Endothelial cell of umbilical vein (primary cell): ENCODE data around the gene FLVCR2. TPM values are rescaled to one million over a fixed set of nuclear protein-coding genes. Genes with fewer than 3 reads are reported as not detected.

Source experiments
- BruUV-seq: library from RNA; stranded (reverse); fragments of 400-500 nt; replicated peaks from 2 replicates; lab custom pipeline; 2021; lab: Mats Ljungman, UMichigan
- CTCF ChIA-PET: fragments of 300-600, 350-600 bp; sonication (Branson Sonifier 250); formaldehyde crosslinking; loops from one replicate; lab custom pipeline; 2021; ENCODE audit warnings: antibody characterized with exemption, inconsistent platforms; lab: Charles Lee
- POLR2A ChIA-PET: fragments of 300-600, 350-600 bp; sonication (Branson Sonifier 250); formaldehyde crosslinking; loops from one replicate; lab custom pipeline; 2021; ENCODE audit warnings: antibody characterized with exemption, inconsistent platforms; lab: Charles Lee
- DNase-seq: peaks from one replicate; pipeline ENCODE4 v3.0.0-alpha.2; 2011; ENCODE audit warnings: low read depth, low spot score
- FAIRE-seq: peaks from 2 replicates; lab custom pipeline; 2011; peaks lifted over from hg19 to GRCh38; lab: Jason Lieb, UNC
- H2AFZ ChIP-seq: 2 replicates; pipeline ENCODE4 v1.6.0; 2012; ENCODE audit warnings: low read depth, low read length, control low read depth, inconsistent platforms
- H3K27ac ChIP-seq: 2 replicates; pipeline ENCODE4 v1.5.1; 2011; ENCODE audit warnings: low read depth, mild to moderate bottlenecking, control low read depth, low read length, moderate library complexity; ENCODE audit not compliant: insufficient read depth
- H3K27me3 ChIP-seq, 2 experiments: 2 replicates each; pipeline versions ENCODE4 v1.6.0 to v1.6.1; 2011; ENCODE audit warnings: low read length in 2 of 2, mixed read lengths in 1 of 2; ENCODE audit not compliant: control insufficient read depth in 2 of 2, insufficient read depth in 2 of 2
- H3K36me3 ChIP-seq, 2 experiments: 2 replicates in 1 of 2; 3 replicates in 1 of 2; pipeline ENCODE4 v1.5.1; 2011; ENCODE audit warnings: low read length in 2 of 2, mild to moderate bottlenecking in 1 of 2, moderate library complexity in 1 of 2; ENCODE audit not compliant: control insufficient read depth in 2 of 2, insufficient read depth in 2 of 2; ENCODE audit errors: extremely low read depth in 1 of 2
- H3K4me1 ChIP-seq: 3 replicates; pipeline ENCODE4 v1.5.1; 2011; ENCODE audit warnings: mild to moderate bottlenecking, low read length; ENCODE audit not compliant: control insufficient read depth, insufficient read depth; ENCODE audit errors: extremely low read depth
- H3K4me2 ChIP-seq: 2 replicates; pipeline ENCODE4 v1.6.1; 2011; ENCODE audit warnings: low read length, control low read depth, mixed read lengths; ENCODE audit not compliant: insufficient read depth
- H3K4me3 ChIP-seq, 3 experiments: fragments of 200-600 bp in 1 of 3; sonication (generic), shearing (Covaris generic) in 1 of 3; replicated peaks in 1 of 3; 2 replicates each; pipeline ENCODE4 v1.5.1; 2011 to 2016; ENCODE audit warnings: control low read depth in 3 of 3, low read length in 3 of 3, mild to moderate bottlenecking in 2 of 3, inconsistent platforms in 1 of 3, low read depth in 1 of 3, moderate library complexity in 1 of 3; ENCODE audit not compliant: insufficient read depth in 1 of 3
- H3K79me2 ChIP-seq: 2 replicates; pipeline ENCODE4 v1.6.0; 2012; ENCODE audit warnings: low read length, inconsistent platforms; ENCODE audit not compliant: control insufficient read depth, insufficient read depth
- H3K9ac ChIP-seq: replicated peaks from 2 replicates; pipeline ENCODE3; 2011; ENCODE audit warnings: low read length, control low read depth; ENCODE audit not compliant: insufficient read depth; ENCODE audit errors: extremely low read depth
- H3K9me1 ChIP-seq: replicated peaks from 3 replicates; pipeline ENCODE4 v1.6.0; 2011; ENCODE audit warnings: mild to moderate bottlenecking, low read length; ENCODE audit not compliant: control insufficient read depth, insufficient read depth; ENCODE audit errors: extremely low read depth
- H3K9me3 ChIP-seq: replicated peaks from 2 replicates; pipeline ENCODE4 v1.5.1; 2012; ENCODE audit warnings: low read length, inconsistent platforms; ENCODE audit not compliant: control insufficient read depth, insufficient read depth
- H4K20me1 ChIP-seq: replicated peaks from 2 replicates; pipeline ENCODE3; 2011; ENCODE audit warnings: mild to moderate bottlenecking, low read length; ENCODE audit not compliant: control insufficient read depth, insufficient read depth; ENCODE audit errors: extremely low read depth
- CTCF ChIP-seq, 2 donors: IDR thresholded peaks; 1 replicate in 1 of 2; 2 replicates in 1 of 2; pipeline ENCODE4 v1.5.1; 2011; ENCODE audit warnings: low read length in 2 of 2, mild to moderate bottlenecking in 2 of 2, moderate library complexity in 2 of 2, control low read depth in 1 of 2, inconsistent platforms in 1 of 2, low read depth in 1 of 2; ENCODE audit not compliant: insufficient read depth in 1 of 2; ENCODE audit errors: extremely low read depth in 1 of 2
- EZH2 ChIP-seq: IDR thresholded peaks from 2 replicates; pipeline ENCODE4 v1.6.1; 2012; ENCODE audit warnings: borderline replicate concordance, low read depth, mild to moderate bottlenecking, moderate library complexity, low read length, inconsistent platforms; ENCODE audit not compliant: severe bottlenecking
- FOS ChIP-seq: IDR thresholded peaks from 2 replicates; pipeline ENCODE4 v1.6.1; 2011; ENCODE audit warnings: mild to moderate bottlenecking, low read length, moderate library complexity, borderline replicate concordance; ENCODE audit not compliant: insufficient read depth
- GATA2 ChIP-seq: IDR thresholded peaks from 2 replicates; pipeline ENCODE4 v1.7.0; 2011; ENCODE audit warnings: low read depth, mild to moderate bottlenecking, moderate library complexity, mixed read lengths, low read length; ENCODE audit not compliant: insufficient read length, insufficient read depth
- JUN ChIP-seq: IDR thresholded peaks from 2 replicates; pipeline ENCODE4 v1.6.1; 2011; ENCODE audit warnings: borderline replicate concordance, low read depth; ENCODE audit not compliant: insufficient read length, insufficient read depth
- MAX ChIP-seq: IDR thresholded peaks from 2 replicates; pipeline ENCODE4 v1.6.1; 2011; ENCODE audit not compliant: insufficient read depth, insufficient read length
- MYC ChIP-seq: IDR thresholded peaks from one replicate; pipeline ENCODE4 v1.6.1; 2011; ENCODE audit warnings: mild to moderate bottlenecking, low read depth, low read length
- POLR2A ChIP-seq: IDR thresholded peaks from 2 replicates; pipeline ENCODE4 v1.6.1; 2012; ENCODE audit warnings: low read depth, mild to moderate bottlenecking, control low read depth, low read length
- POLR2AphosphoS5 ChIP-seq: IDR thresholded peaks from 2 replicates; pipeline ENCODE4 v1.6.1; 2012; ENCODE audit warnings: low read depth, mild to moderate bottlenecking, control low read depth, low read length, moderate library complexity; ENCODE audit not compliant: insufficient read depth
- dilution Hi-C: fragments of 300-500 bp; cut with MboI; formaldehyde crosslinking; loops from one replicate; pipeline ENCODE4 v1.15.0; 2019; ENCODE audit warnings: low sequenced_read_pairs; ENCODE audit not compliant: extremely low pct_ligation_motif_present
- intact Hi-C: fragments of 100-400 bp; cut with micrococcal nuclease; formaldehyde crosslinking; loops from one replicate; pipeline ENCODE4 v1.10.0; 2022
- polyA plus RNA-seq, 4 experiments: library from polyadenylated mRNA; depleted of rRNA in 3 of 4; stranded (reverse) in 3 of 4; unstranded in 1 of 4; fragments of >200 nt; gene quantifications; 2 replicates each; pipeline versions ENCODE4 v1.2.1 to v1.2.3, GENCODE V29; 2011 to 2012; ENCODE audit warnings: missing spikeins in 1 of 4
- total RNA-seq: library from RNA; stranded (reverse); gene quantifications from 2 replicates; pipeline ENCODE4 v1.2.3, GENCODE V29; 2021

The FLVCR2 gene
- total and polyA plus RNA-seq, 2 donors (not counting 3 experiments of a cell fraction or from before 2014, with no cell fraction given): 1.4 to 4.9 TPM

GRCh38 chr14:75543786-75544185 is 34.6 kb upstream of the FLVCR2 start:
- intact Hi-C loops (no loop called here), dilution Hi-C loops (no loop called here)
- H3K4me2 ChIP-seq: no peak overlapping the region
- no peaks in the 10 kb centered on the region for H3K4me1 ChIP-seq
- FAIRE-seq: no peak
- TF ChIP-seq POLR2AphosphoS5 (no peak), EZH2 (no peak), JUN (no peak), CTCF (IDR thresholded peaks at IDR 0.05; ENCODE audit: extremely low read depth in 1 of 2, insufficient read depth in 1 of 2, low read depth in 1 of 2, low read length in 2 of 2) (no peak), MAX (no peak), FOS (no peak), GATA2 (no peak), POLR2A (no peak), MYC (no peak)
- H3K9me3 ChIP-seq: no peaks in the 10 kb centered on the region
- DNase-seq: no peak
- H3K36me3 ChIP-seq: no peaks in the 10 kb centered on the region
- H3K27ac ChIP-seq: no peak overlapping the region
- no peaks in the 10 kb centered on the region for H3K79me2 ChIP-seq
- no peaks in the 10 kb centered on the region for H3K9me1 ChIP-seq
- ChIA-PET POLR2A (no interaction called here), CTCF (interaction anchor here (1.6 to 1.8 kb wide), 2 partner anchors 16 to 55 kb away, joined by 5 to 11 read pairs; no protein-coding TSS in a partner anchor)
- no TSS peak for BruUV-seq
- no peak overlapping the region for H2AFZ ChIP-seq
- no peaks in the 10 kb centered on the region for H4K20me1 ChIP-seq
- H3K4me3 ChIP-seq: no peak overlapping the region
- H3K27me3 ChIP-seq: no peaks in the 10 kb centered on the region
- no peak overlapping the region for H3K9ac ChIP-seq
